WTC11 (cell line): Measurements from ENCODE around the gene PLXNA1. TPM values are rescaled to one million over a fixed set of nuclear protein-coding genes. Genes with fewer than 3 reads are reported as not detected.

Source experiments
- ATAC-seq: fragments of 200-7000 bp; cut with Tn5 transposase; 2 replicates; pipeline ENCODE4 v1.10.0; 2021; ENCODE audit warnings: mild to moderate bottlenecking, moderate library complexity
- CTCF ChIA-PET: fragments of 300-600 bp; sonication (Branson Sonifier 250); formaldehyde crosslinking; loops from one replicate; lab custom pipeline; 2021; ENCODE audit warnings: antibody characterized with exemption; lab: Charles Lee
- POLR2A ChIA-PET: fragments of 350-600 bp; sonication (Branson Sonifier 250); formaldehyde crosslinking; loops from one replicate; lab custom pipeline; 2021; ENCODE audit warnings: antibody characterized with exemption; lab: Charles Lee
- DNase-seq: peaks from one replicate; pipeline ENCODE4 v3.0.0; 2021; ENCODE audit warnings: low spot score
- H3K27ac Mint-ChIP-seq: 2 replicates; pipeline ENCODE4 v1.8.0; 2021; ENCODE audit warnings: mixed read lengths
- H3K27me3 Mint-ChIP-seq: 2 replicates; pipeline ENCODE4 v1.8.0; 2021; ENCODE audit warnings: low read depth, mild to moderate bottlenecking, moderate library complexity, mixed read lengths
- H3K36me3 Mint-ChIP-seq: 2 replicates; pipeline ENCODE4 v1.8.0; 2021; ENCODE audit warnings: mixed read lengths
- H3K4me1 Mint-ChIP-seq: 2 replicates; pipeline ENCODE4 v1.8.0; 2022; ENCODE audit warnings: mixed read lengths
- H3K4me3 Mint-ChIP-seq: 2 replicates; pipeline ENCODE4 v1.8.0; 2021; ENCODE audit warnings: mild to moderate bottlenecking, moderate library complexity, mixed read lengths
- H3K9me3 Mint-ChIP-seq: 2 replicates; pipeline ENCODE4 v1.8.0; 2021; ENCODE audit warnings: mixed read lengths
- CREB1 ChIP-seq: sonication (generic); formaldehyde crosslinking; IDR thresholded peaks from 2 replicates; pipeline ENCODE4 v1.8.0; 2023; ENCODE audit warnings: mild to moderate bottlenecking, missing genetic modification reagents
- GTF2I ChIP-seq: fragments of 250-450 bp; sonication (Bioruptor Pico); conservative IDR thresholded peaks from 2 replicates; pipeline ENCODE4 v1.4.0; 2021; ENCODE audit warnings: mild to moderate bottlenecking
- JAZF1 ChIP-seq: fragments of 250-450 bp; sonication (Bioruptor Pico); IDR thresholded peaks from 2 replicates; pipeline ENCODE4 v1.9.0; 2021; ENCODE audit warnings: moderate library complexity, mild to moderate bottlenecking, inconsistent platforms
- NFYB ChIP-seq: sonication (generic); formaldehyde crosslinking; conservative IDR thresholded peaks from 2 replicates; pipeline ENCODE4 v1.8.0; 2022; ENCODE audit warnings: low read depth, missing genetic modification reagents
- RORB ChIP-seq: fragments of 250-450 bp; sonication (Bioruptor Pico); IDR thresholded peaks from 2 replicates; pipeline ENCODE4 v1.9.0; 2021; ENCODE audit warnings: mild to moderate bottlenecking
- SP1 ChIP-seq: sonication (generic); formaldehyde crosslinking; conservative IDR thresholded peaks from 2 replicates; pipeline ENCODE4 v1.8.1; 2022; ENCODE audit warnings: missing genetic modification reagents
- TCF7 ChIP-seq: sonication (generic); formaldehyde crosslinking; IDR thresholded peaks from 2 replicates; pipeline ENCODE4 v1.8.0; 2022; ENCODE audit warnings: mild to moderate bottlenecking, low read depth, missing genetic modification reagents, moderate library complexity
- total RNA-seq: library from RNA; stranded (reverse); gene quantifications from 3 replicates; pipeline ENCODE4 v1.2.3, GENCODE V29; 2021
- TF ChIP-seq, protein P1 (sequence below): sonication (generic); formaldehyde crosslinking; IDR thresholded peaks from 2 replicates; pipeline ENCODE4 v1.8.0; 2023; ENCODE audit warnings: mild to moderate bottlenecking, missing genetic modification reagents
- TF ChIP-seq, protein P2 (sequence below): sonication (generic); formaldehyde crosslinking; IDR thresholded peaks from 2 replicates; pipeline ENCODE4 v1.8.0; 2022; ENCODE audit warnings: mild to moderate bottlenecking, missing genetic modification reagents
- TF ChIP-seq, protein P3 (sequence below): sonication (generic); formaldehyde crosslinking; IDR thresholded peaks from 2 replicates; pipeline ENCODE4 v1.8.0; 2022; ENCODE audit warnings: mild to moderate bottlenecking, missing genetic modification reagents
- TF ChIP-seq, protein P4 (sequence below): sonication (generic); formaldehyde crosslinking; conservative IDR thresholded peaks from 2 replicates; pipeline ENCODE4 v1.8.1; 2023; ENCODE audit warnings: mild to moderate bottlenecking, low read depth, missing genetic modification reagents, moderate library complexity
- TF ChIP-seq, protein P5 (sequence below): fragments of 250-450 bp; sonication (Bioruptor Pico); IDR thresholded peaks from 2 replicates; pipeline ENCODE4 v1.8.0; 2021; ENCODE audit warnings: mild to moderate bottlenecking
- TF ChIP-seq, protein P6 (sequence below): sonication (generic); formaldehyde crosslinking; IDR thresholded peaks from 2 replicates; pipeline ENCODE4 v1.8.1; 2022; ENCODE audit warnings: mild to moderate bottlenecking, moderate library complexity, missing genetic modification reagents
- TF ChIP-seq, protein P7 (sequence below): sonication (generic); formaldehyde crosslinking; IDR thresholded peaks from 2 replicates; pipeline ENCODE4 v1.8.1; 2022; ENCODE audit warnings: low read depth, mild to moderate bottlenecking, moderate library complexity, missing genetic modification reagents, borderline replicate concordance
- TF ChIP-seq, protein P8 (sequence below): sonication (generic); formaldehyde crosslinking; IDR thresholded peaks from 2 replicates; pipeline ENCODE4 v1.8.1; 2022; ENCODE audit warnings: mild to moderate bottlenecking, missing genetic modification reagents, moderate library complexity, borderline replicate concordance
- TF ChIP-seq, protein P9 (sequence below): fragments of 250-450 bp; sonication (Bioruptor Pico); IDR thresholded peaks from 2 replicates; pipeline ENCODE4 v2.1.2; 2022; ENCODE audit warnings: mild to moderate bottlenecking, moderate library complexity

Gene PLXNA1
- total RNA-seq, 1 experiment from 2014 or later = 53.8 TPM

DNA sequence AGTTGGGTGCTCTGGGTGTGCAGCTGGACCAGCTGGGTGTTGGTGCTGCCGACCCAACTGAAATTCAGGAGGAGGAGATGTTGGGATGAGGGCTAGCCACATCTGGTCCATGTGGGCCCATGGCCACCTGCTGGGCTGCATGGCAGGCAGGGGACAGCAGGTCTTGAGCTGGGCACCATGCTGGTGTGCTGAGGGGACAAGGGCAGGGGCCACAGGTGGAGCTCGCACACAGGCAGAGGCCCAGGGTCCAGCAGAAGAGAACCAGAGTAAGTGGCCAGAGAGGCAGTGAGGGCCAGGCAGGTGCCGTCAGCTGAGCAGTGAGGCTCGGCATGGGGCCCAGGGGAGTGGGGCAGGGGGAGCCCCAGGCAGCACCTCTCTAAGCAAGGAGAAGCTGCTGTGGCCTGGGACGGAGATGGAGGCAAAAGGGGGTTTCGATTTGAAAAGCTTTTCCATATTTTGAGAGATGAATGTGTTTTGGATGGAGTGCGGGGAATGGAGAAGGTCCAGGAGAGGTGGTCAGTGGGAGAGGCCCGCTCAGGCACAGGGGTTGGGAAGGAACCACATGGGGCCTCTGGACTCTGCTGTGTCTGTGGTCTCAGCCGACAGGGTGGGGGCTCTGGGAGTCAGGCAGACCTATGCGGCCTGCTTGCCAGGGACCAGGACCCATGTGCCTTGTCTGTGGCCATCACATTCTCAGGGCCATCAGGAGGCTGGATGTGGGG lies 30.5 kb upstream of the PLXNA1 start:
- Mint-ChIP-seq H3K27me3 (no peaks in the 10 kb centered on the region), H3K9me3 (no peaks in the 10 kb centered on the region)
- ChIA-PET POLR2A (interaction anchor here (1.0 kb wide), 1 partner anchor 40 kb away, joined by 5 read pairs; no protein-coding TSS in a partner anchor), CTCF (no interaction called here)
- no peak for ATAC-seq
- TF ChIP-seq, protein P1, sequence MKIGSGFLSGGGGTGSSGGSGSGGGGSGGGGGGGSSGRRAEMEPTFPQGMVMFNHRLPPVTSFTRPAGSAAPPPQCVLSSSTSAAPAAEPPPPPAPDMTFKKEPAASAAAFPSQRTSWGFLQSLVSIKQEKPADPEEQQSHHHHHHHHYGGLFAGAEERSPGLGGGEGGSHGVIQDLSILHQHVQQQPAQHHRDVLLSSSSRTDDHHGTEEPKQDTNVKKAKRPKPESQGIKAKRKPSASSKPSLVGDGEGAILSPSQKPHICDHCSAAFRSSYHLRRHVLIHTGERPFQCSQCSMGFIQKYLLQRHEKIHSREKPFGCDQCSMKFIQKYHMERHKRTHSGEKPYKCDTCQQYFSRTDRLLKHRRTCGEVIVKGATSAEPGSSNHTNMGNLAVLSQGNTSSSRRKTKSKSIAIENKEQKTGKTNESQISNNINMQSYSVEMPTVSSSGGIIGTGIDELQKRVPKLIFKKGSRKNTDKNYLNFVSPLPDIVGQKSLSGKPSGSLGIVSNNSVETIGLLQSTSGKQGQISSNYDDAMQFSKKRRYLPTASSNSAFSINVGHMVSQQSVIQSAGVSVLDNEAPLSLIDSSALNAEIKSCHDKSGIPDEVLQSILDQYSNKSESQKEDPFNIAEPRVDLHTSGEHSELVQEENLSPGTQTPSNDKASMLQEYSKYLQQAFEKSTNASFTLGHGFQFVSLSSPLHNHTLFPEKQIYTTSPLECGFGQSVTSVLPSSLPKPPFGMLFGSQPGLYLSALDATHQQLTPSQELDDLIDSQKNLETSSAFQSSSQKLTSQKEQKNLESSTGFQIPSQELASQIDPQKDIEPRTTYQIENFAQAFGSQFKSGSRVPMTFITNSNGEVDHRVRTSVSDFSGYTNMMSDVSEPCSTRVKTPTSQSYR = no peak
- no peak for TF ChIP-seq CREB1
- TF ChIP-seq, protein P2, sequence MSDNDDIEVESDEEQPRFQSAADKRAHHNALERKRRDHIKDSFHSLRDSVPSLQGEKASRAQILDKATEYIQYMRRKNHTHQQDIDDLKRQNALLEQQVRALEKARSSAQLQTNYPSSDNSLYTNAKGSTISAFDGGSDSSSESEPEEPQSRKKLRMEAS (CRISPR knock-in tag) = no peak
- TF ChIP-seq GTF2I = no peak
- TF ChIP-seq, protein P3, sequence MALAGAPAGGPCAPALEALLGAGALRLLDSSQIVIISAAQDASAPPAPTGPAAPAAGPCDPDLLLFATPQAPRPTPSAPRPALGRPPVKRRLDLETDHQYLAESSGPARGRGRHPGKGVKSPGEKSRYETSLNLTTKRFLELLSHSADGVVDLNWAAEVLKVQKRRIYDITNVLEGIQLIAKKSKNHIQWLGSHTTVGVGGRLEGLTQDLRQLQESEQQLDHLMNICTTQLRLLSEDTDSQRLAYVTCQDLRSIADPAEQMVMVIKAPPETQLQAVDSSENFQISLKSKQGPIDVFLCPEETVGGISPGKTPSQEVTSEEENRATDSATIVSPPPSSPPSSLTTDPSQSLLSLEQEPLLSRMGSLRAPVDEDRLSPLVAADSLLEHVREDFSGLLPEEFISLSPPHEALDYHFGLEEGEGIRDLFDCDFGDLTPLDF = no peak
- TF ChIP-seq, all 79 proteins: peak for 0
- DNase-seq = peak; percentile 2
- Mint-ChIP-seq H3K36me3 (no peaks in the 10 kb centered on the region), H3K4me3 (no peak overlapping the region), H3K4me1 (no peaks in the 10 kb centered on the region), H3K27ac (no peak overlapping the region)

DNA sequence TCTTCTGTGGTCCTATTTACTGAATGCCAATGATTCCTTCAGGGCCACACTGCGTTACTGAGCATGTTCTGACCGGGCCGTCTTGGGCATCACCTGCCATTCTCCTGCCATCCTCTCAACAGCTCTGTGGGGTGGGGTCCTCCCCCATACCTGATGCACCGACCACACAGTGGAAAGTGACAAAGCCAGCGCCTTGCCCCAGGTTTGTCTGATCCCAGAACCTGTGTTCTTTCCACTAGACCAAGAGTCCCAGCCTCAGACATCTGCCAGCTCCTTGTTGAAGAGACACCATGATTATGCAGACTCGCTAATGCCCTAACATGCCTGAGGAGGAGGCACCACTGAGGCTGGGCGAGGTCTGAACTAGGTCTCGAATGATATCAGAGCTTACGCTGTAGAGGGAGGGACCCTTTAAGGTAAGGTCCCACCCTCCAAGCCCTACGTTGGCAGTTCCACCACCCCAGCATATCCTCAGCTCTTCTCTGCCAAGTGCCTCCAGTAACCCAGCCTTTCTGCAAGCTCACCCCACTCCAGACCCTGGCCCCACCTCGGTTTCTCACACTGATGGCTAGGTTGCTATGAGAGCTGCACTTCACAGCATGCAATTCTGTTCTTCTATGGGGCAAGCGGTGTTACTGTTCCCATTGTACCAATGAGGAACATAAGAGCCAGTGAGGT lies 29.8 kb upstream of the PLXNA1 start:
- no peaks in the 10 kb centered on the region for H3K4me1 Mint-ChIP-seq
- H3K27ac Mint-ChIP-seq = peak overlapping the region; percentile 44; the same call in 1 of the 2 replicates
- TF ChIP-seq, protein P4, sequence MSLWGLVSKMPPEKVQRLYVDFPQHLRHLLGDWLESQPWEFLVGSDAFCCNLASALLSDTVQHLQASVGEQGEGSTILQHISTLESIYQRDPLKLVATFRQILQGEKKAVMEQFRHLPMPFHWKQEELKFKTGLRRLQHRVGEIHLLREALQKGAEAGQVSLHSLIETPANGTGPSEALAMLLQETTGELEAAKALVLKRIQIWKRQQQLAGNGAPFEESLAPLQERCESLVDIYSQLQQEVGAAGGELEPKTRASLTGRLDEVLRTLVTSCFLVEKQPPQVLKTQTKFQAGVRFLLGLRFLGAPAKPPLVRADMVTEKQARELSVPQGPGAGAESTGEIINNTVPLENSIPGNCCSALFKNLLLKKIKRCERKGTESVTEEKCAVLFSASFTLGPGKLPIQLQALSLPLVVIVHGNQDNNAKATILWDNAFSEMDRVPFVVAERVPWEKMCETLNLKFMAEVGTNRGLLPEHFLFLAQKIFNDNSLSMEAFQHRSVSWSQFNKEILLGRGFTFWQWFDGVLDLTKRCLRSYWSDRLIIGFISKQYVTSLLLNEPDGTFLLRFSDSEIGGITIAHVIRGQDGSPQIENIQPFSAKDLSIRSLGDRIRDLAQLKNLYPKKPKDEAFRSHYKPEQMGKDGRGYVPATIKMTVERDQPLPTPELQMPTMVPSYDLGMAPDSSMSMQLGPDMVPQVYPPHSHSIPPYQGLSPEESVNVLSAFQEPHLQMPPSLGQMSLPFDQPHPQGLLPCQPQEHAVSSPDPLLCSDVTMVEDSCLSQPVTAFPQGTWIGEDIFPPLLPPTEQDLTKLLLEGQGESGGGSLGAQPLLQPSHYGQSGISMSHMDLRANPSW (CRISPR knock-in tag) = no peak
- TF ChIP-seq, protein P5, sequence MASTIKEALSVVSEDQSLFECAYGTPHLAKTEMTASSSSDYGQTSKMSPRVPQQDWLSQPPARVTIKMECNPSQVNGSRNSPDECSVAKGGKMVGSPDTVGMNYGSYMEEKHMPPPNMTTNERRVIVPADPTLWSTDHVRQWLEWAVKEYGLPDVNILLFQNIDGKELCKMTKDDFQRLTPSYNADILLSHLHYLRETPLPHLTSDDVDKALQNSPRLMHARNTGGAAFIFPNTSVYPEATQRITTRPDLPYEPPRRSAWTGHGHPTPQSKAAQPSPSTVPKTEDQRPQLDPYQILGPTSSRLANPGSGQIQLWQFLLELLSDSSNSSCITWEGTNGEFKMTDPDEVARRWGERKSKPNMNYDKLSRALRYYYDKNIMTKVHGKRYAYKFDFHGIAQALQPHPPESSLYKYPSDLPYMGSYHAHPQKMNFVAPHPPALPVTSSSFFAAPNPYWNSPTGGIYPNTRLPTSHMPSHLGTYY (CRISPR knock-in tag) = no peak
- TF ChIP-seq, protein P6, sequence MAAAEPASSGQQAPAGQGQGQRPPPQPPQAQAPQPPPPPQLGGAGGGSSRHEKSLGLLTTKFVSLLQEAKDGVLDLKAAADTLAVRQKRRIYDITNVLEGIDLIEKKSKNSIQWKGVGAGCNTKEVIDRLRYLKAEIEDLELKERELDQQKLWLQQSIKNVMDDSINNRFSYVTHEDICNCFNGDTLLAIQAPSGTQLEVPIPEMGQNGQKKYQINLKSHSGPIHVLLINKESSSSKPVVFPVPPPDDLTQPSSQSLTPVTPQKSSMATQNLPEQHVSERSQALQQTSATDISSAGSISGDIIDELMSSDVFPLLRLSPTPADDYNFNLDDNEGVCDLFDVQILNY (CRISPR knock-in tag) = no peak
- no peak for TF ChIP-seq RORB (CRISPR knock-in tag)
- no peak for TF ChIP-seq NFYB (CRISPR knock-in tag)
- TF ChIP-seq TCF7 (CRISPR knock-in tag) = no peak
- TF ChIP-seq JAZF1 (CRISPR knock-in tag) = no peak
- TF ChIP-seq, protein P7, sequence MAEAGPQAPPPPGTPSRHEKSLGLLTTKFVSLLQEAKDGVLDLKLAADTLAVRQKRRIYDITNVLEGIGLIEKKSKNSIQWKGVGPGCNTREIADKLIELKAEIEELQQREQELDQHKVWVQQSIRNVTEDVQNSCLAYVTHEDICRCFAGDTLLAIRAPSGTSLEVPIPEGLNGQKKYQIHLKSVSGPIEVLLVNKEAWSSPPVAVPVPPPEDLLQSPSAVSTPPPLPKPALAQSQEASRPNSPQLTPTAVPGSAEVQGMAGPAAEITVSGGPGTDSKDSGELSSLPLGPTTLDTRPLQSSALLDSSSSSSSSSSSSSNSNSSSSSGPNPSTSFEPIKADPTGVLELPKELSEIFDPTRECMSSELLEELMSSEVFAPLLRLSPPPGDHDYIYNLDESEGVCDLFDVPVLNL (CRISPR knock-in tag) = no peak
- TF ChIP-seq, protein P8, sequence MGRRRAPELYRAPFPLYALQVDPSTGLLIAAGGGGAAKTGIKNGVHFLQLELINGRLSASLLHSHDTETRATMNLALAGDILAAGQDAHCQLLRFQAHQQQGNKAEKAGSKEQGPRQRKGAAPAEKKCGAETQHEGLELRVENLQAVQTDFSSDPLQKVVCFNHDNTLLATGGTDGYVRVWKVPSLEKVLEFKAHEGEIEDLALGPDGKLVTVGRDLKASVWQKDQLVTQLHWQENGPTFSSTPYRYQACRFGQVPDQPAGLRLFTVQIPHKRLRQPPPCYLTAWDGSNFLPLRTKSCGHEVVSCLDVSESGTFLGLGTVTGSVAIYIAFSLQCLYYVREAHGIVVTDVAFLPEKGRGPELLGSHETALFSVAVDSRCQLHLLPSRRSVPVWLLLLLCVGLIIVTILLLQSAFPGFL (CRISPR knock-in tag) = no peak
- no peak for TF ChIP-seq SP1 (CRISPR knock-in tag)
- TF ChIP-seq, protein P9, sequence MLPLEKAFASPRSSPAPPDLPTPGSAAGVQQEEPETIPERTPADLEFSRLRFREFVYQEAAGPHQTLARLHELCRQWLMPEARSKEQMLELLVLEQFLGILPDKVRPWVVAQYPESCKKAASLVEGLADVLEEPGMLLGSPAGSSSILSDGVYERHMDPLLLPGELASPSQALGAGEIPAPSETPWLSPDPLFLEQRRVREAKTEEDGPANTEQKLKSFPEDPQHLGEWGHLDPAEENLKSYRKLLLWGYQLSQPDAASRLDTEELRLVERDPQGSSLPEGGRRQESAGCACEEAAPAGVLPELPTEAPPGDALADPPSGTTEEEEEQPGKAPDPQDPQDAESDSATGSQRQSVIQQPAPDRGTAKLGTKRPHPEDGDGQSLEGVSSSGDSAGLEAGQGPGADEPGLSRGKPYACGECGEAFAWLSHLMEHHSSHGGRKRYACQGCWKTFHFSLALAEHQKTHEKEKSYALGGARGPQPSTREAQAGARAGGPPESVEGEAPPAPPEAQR (CRISPR knock-in tag) = no peak
- ChIA-PET POLR2A (no interaction called here), CTCF (interaction anchor here (0.8 kb wide), 1 partner anchor 18 kb away, joined by 3 read pairs; no protein-coding TSS in a partner anchor)
- H3K36me3 Mint-ChIP-seq = no peaks in the 10 kb centered on the region
- no peak for ATAC-seq
- no peak overlapping the region for H3K4me3 Mint-ChIP-seq
- DNase-seq = peak; percentile 4
- H3K9me3 Mint-ChIP-seq = no peaks in the 10 kb centered on the region
- no peaks in the 10 kb centered on the region for H3K27me3 Mint-ChIP-seq
